Measurements from ENCODE around the gene FREY1. TPM values are rescaled to one million over a fixed set of nuclear protein-coding genes. Genes with fewer than 3 reads are reported as not detected.

FREY1 gene
- total and polyA plus RNA-seq, 2 of the 13 experiments (the other 11 are each of a cell fraction or from before 2014, with no cell fraction given) = 0.44 to 0.73 TPM

- Histone ChIP-seq H4K20me1 (ENCODE audit: insufficient read depth, low read length) (peaks cover 15% of the 10 kb centered on the region; the same call in 1 of the 2 replicates), H3K27me3 (ENCODE audit: control insufficient read depth in 1 of 2, insufficient read depth in 2 of 2, low read length in 2 of 2) (no peaks in the 10 kb centered on the region; a peak in 1 of 5 replicates), H3K9me3 (ENCODE audit: low read length) (no peaks in the 10 kb centered on the region), H3K79me2 (ENCODE audit: insufficient read depth, low read length) (no peaks in the 10 kb centered on the region), H3K4me2 (ENCODE audit: low read depth, low read length) (no peak overlapping the region), H2AFZ (ENCODE audit: low read length) (no peak overlapping the region), H3K4me1 (ENCODE audit: insufficient read depth, low read length) (no peaks in the 10 kb centered on the region), H3K36me3 (replicated peaks in 1 of 2; ENCODE audit: control insufficient read depth in 1 of 2, insufficient read depth in 2 of 2, low read length in 2 of 2) (peaks cover 11% of the 10 kb centered on the region in 2 experiments; a peak in 4 of 5 replicates), H3K4me3 (replicated peaks in 1 of 3; ENCODE audit: insufficient read depth in 1 of 3, low read depth in 2 of 3, low read length in 3 of 3) (no peak overlapping the region), H3K27ac (ENCODE audit: extremely low read length, insufficient read depth, low read length) (no peak overlapping the region), H3K9ac (ENCODE audit: insufficient read depth, low read depth, low read length) (no peak overlapping the region)
- BruUV-seq (replicated peaks) = no TSS peak
- in situ Hi-C loops (cut with HindIII; ENCODE audit: extremely low pct_ligation_motif_present, low pct_unique_long_range_greater_than_20kb) (no loop called here), intact Hi-C loops (cut with micrococcal nuclease; ENCODE audit: unreplicated experiment) (no loop called here)
- ATAC-seq (no peak), FAIRE-seq (no peak), DNase-seq (ENCODE audit: low spot score) (no peak)
- 93% methylated on average over 4 of the region's 6 CpGs for WGBS (ENCODE audit: low lambda C conversion rate)
- ChIA-PET CTCF (ENCODE audit: low intra/inter-chr PET ratio, low total read pairs) (no interaction called here), POLR2A (no interaction called here)
- TF ChIP-seq ZNF782 (CRISPR knock-in tag; IDR thresholded peaks at IDR 0.05; ENCODE audit: borderline replicate concordance) (no peak), SUZ12 (IDR thresholded peaks at IDR 0.05; ENCODE audit: low read depth, low read length) (no peak), KAT8 (CRISPR knock-in tag; IDR thresholded peaks at IDR 0.05) (no peak), RNF2 (conservative IDR thresholded peaks at IDR 0.05; ENCODE audit: low read depth) (no peak), GATAD2A (CRISPR knock-in tag; IDR thresholded peaks at IDR 0.05) (no peak), NCOA2 (CRISPR knock-in tag; IDR thresholded peaks at IDR 0.05) (no peak), NFKBIZ (CRISPR knock-in tag; IDR thresholded peaks at IDR 0.05) (no peak), ZNF639 (CRISPR knock-in tag; conservative IDR thresholded peaks at IDR 0.05) (no peak), ZNF619 (CRISPR knock-in tag; IDR thresholded peaks at IDR 0.05) (no peak), TRIM22 (IDR thresholded peaks at IDR 0.05) (no peak), ZNF75D (CRISPR knock-in tag; IDR thresholded peaks at IDR 0.05; ENCODE audit: borderline replicate concordance) (no peak), ELF1 (CRISPR knock-in tag; IDR thresholded peaks at IDR 0.05) (no peak), ZNF205 (CRISPR knock-in tag; IDR thresholded peaks at IDR 0.05) (no peak), PHF21A (CRISPR knock-in tag; IDR thresholded peaks at IDR 0.05) (no peak), ZNF318 (CRISPR knock-in tag; IDR thresholded peaks at IDR 0.05) (no peak), ZNF331 (CRISPR knock-in tag; IDR thresholded peaks at IDR 0.05) (no peak), KLF9 (CRISPR knock-in tag; IDR thresholded peaks at IDR 0.05; ENCODE audit: low read depth) (no peak)
These were observed 25.2 kb downstream of the FREY1 start for GRCh38 chr11:45881708-45882368.
